GM12878 (cell line): ENCODE results near the gene FNDC8. TPM values are rescaled to one million over a fixed set of nuclear protein-coding genes. Genes with fewer than 3 reads are reported as not detected.

Source experiments
- ATAC-seq: fragments of 200-7000 bp; cut with Tn5 transposase; 3 replicates; pipeline ENCODE4 v1.9.1; 2020; ENCODE audit warnings: mild to moderate bottlenecking, moderate library complexity
- BruUV-seq: library from RNA; stranded (reverse); fragments of 400-500 nt; replicated peaks from 2 replicates; lab custom pipeline; 2021; lab: Mats Ljungman, UMichigan
- CTCF ChIA-PET: fragments of 300-600 bp; sonication (Branson Sonifier 250); formaldehyde crosslinking; extraction: SDS; loops from one replicate; lab custom pipeline; 2021; ENCODE audit warnings: inconsistent platforms; lab: Yijun Ruan, JAX
- POLR2A ChIA-PET: fragments of 350-600 bp; formaldehyde crosslinking; extraction: SDS; loops from one replicate; lab custom pipeline; 2021; ENCODE audit warnings: inconsistent platforms; lab: Charles Lee
- RAD21 ChIA-PET: fragments of 300-600 bp; sonication (Branson Sonifier 250); formaldehyde crosslinking; loops from one replicate; lab custom pipeline; 2023; ENCODE audit warnings: antibody characterized with exemption; ENCODE audit not compliant: unreplicated experiment; lab: Charles Lee
- SMC1A ChIA-PET: fragments of 300-600 bp; sonication (Branson Sonifier 250); formaldehyde crosslinking; loops from one replicate; lab custom pipeline; 2023; ENCODE audit not compliant: unreplicated experiment, uncharacterized antibody; lab: Charles Lee
- DNase-seq: peaks from one replicate; pipeline ENCODE4 v3.0.0-alpha.2; 2011; ENCODE audit warnings: low read depth, low spot score
- FAIRE-seq: peaks from 3 replicates; lab custom pipeline; 2011; peaks lifted over from hg19 to GRCh38; lab: Jason Lieb, UNC
- H2AFZ ChIP-seq: 2 replicates; pipeline ENCODE4 v1.6.0; 2011; ENCODE audit warnings: low read depth, low read length, control low read depth; ENCODE audit not compliant: control insufficient read depth
- H3K27ac ChIP-seq: 2 replicates; pipeline ENCODE4 v1.5.1; 2011; ENCODE audit warnings: control low read depth; ENCODE audit not compliant: control insufficient read depth, insufficient read depth
- H3K27me3 ChIP-seq, 2 experiments: replicated peaks in 1 of 2; 2 replicates each; pipeline versions ENCODE4 v1.6.0 to v1.6.1; 2011; ENCODE audit warnings: low read length in 1 of 2; ENCODE audit not compliant: control insufficient read depth in 2 of 2, insufficient read depth in 2 of 2
- H3K36me3 ChIP-seq, 2 experiments: 2 replicates each; pipeline ENCODE4 v1.5.1; 2011; ENCODE audit warnings: low read length in 1 of 2; ENCODE audit not compliant: control insufficient read depth in 2 of 2, insufficient read depth in 2 of 2
- H3K4me1 ChIP-seq: 2 replicates; pipeline ENCODE4 v1.6.1; 2011; ENCODE audit warnings: mild to moderate bottlenecking, low read length, moderate library complexity, mixed read lengths; ENCODE audit not compliant: control insufficient read depth, insufficient read depth
- H3K4me2 ChIP-seq: 2 replicates; pipeline ENCODE4 v1.6.0; 2011; ENCODE audit warnings: control low read depth; ENCODE audit not compliant: control insufficient read depth, insufficient read depth
- H3K4me3 ChIP-seq: fragments of 200-600 bp; sonication (generic); 2 replicates; pipeline ENCODE4 v1.5.1; 2016
- H3K79me2 ChIP-seq: 2 replicates; pipeline ENCODE4 v1.6.0; 2011; ENCODE audit warnings: low read length; ENCODE audit not compliant: control insufficient read depth, insufficient read depth
- H3K9ac ChIP-seq: 2 replicates; pipeline ENCODE4 v1.8.0; 2011; ENCODE audit warnings: low read length, control low read depth, mixed read lengths; ENCODE audit not compliant: control insufficient read depth, insufficient read depth
- H3K9me3 ChIP-seq: replicated peaks from 3 replicates; pipeline ENCODE4 v1.5.1; 2011; ENCODE audit warnings: mild to moderate bottlenecking, low read length; ENCODE audit not compliant: control insufficient read depth, insufficient read depth
- H4K20me1 ChIP-seq: 2 replicates; pipeline ENCODE4 v1.6.0; 2011; ENCODE audit not compliant: control insufficient read depth, insufficient read depth
- ATF7 ChIP-seq: fragments of 450-650 bp; IDR thresholded peaks from 2 replicates; pipeline ENCODE4 v1.6.1; 2016; ENCODE audit warnings: low read depth, mild to moderate bottlenecking
- BCL3 ChIP-seq: IDR thresholded peaks from 2 replicates; pipeline ENCODE4 v1.6.1; 2011; ENCODE audit warnings: borderline replicate concordance, low read depth, mild to moderate bottlenecking, moderate library complexity, low read length; ENCODE audit not compliant: insufficient read depth, poor library complexity, severe bottlenecking
- GATAD2B ChIP-seq: fragments of 450-650 bp; conservative IDR thresholded peaks from 2 replicates; pipeline ENCODE4 v1.6.1; 2017; ENCODE audit warnings: low read depth, mild to moderate bottlenecking, moderate library complexity
- IKZF2 ChIP-seq, 2 experiments: fragments of 450-650 bp; IDR thresholded peaks; 2 replicates each; pipeline ENCODE4 v1.6.1; 2017; ENCODE audit warnings: mild to moderate bottlenecking in 2 of 2, moderate library complexity in 2 of 2
- MAX ChIP-seq: IDR thresholded peaks from 2 replicates; pipeline ENCODE4 v1.6.1; 2012; ENCODE audit warnings: low read depth, low read length, improper control_type of control experiment
- MLLT1 ChIP-seq: fragments of 450-650 bp; IDR thresholded peaks from 2 replicates; pipeline ENCODE4 v1.6.1; 2016; ENCODE audit warnings: mild to moderate bottlenecking
- NFYB ChIP-seq: IDR thresholded peaks from 2 replicates; pipeline ENCODE4 v1.6.1; 2011; ENCODE audit warnings: low read depth, mild to moderate bottlenecking, low read length, improper control_type of control experiment, moderate library complexity; ENCODE audit not compliant: insufficient read depth
- PRDM15 ChIP-seq: fragments of 450-650 bp; formaldehyde crosslinking; IDR thresholded peaks from 2 replicates; pipeline ENCODE4 v1.4.0; 2020; ENCODE audit warnings: mild to moderate bottlenecking, moderate library complexity
- RELA ChIP-seq: fragments of 450-650 bp; IDR thresholded peaks from 2 replicates; pipeline ENCODE4 v1.8.0; 2014; ENCODE audit warnings: borderline replicate concordance; ENCODE audit not compliant: partially characterized antibody
- SP1 ChIP-seq: IDR thresholded peaks from one replicate; pipeline ENCODE4 v1.6.1; 2011; ENCODE audit warnings: low read depth, low read length
- WGBS: methylation state at CpG from one replicate; pipeline ENCODE4 v1.1.6; 2016; ENCODE audit warnings: low lambda C conversion rate; ENCODE audit not compliant: insufficient replicate concordance, insufficient coverage; ENCODE audit errors: missing lambda C conversion rate; 5-methylcytosine and 5-hydroxymethylcytosine counted together
- in situ Hi-C: fragments of 300-500 bp; cut with MboI; formaldehyde crosslinking; loops from 9 replicates; pipeline ENCODE4 v1.14.3; 2018; ENCODE audit warnings: mixed read lengths
- intact Hi-C: fragments of 100-400 bp; cut with micrococcal nuclease; formaldehyde crosslinking; loops from one replicate; pipeline ENCODE4 v1.14.2; 2022; ENCODE audit not compliant: unreplicated experiment
- polyA plus RNA-seq, 11 experiments: library from polyadenylated mRNA; depleted of rRNA in 4 of 11; unstranded in 6 of 11; stranded (reverse) in 5 of 11; fragments of >200 nt; fragmentation: Nextera tagmentation in 4 of 11; fragmentation: Illumina TruSeq in 1 of 11; extraction: Ambion mirVana in 4 of 11; extraction: Trizol in 1 of 11; gene quantifications; 1 replicate in 1 of 11; 2 replicates in 10 of 11; pipeline versions ENCODE4 v1.2.1 to v1.2.3, GENCODE V29; 2011 to 2016; ENCODE audit warnings: inconsistent platforms in 2 of 11, missing spikeins in 2 of 11, low read depth in 1 of 11
- total RNA-seq, 4 experiments: library from RNA; depleted of rRNA in 3 of 4; stranded (reverse); fragments of >200 nt in 3 of 4; fragmentation: Illumina TruSeq in 1 of 4; extraction: Trizol in 1 of 4; gene quantifications; 2 replicates each; pipeline versions ENCODE4 v1.2.1 to v1.2.3, GENCODE V29; 2013 to 2021

FNDC8 gene
- total and polyA plus RNA-seq, 10 of the 15 experiments (the other 5 are each of a cell fraction or from before 2014, with no cell fraction given) = 0.06 to 0.15 (median 0.11) TPM; not detected in 7

GRCh38 chr17:35080536-35080935 is 40.9 kb upstream of the FNDC8 start (continued):
- TF ChIP-seq GATAD2B = 0 out of 2 replicates have a peak, but pooled peaks have one; percentile 25
- peak; percentile 73; a peak in 3 of 4 replicates for TF ChIP-seq IKZF2 (IDR thresholded peaks at IDR 0.05)
- 0 out of 2 replicates have a peak, but pooled peaks have one; percentile 23 for TF ChIP-seq NFYB
- no peak for TF ChIP-seq PRDM15
- TF ChIP-seq SP1 = no peak
- TF ChIP-seq, all 136 proteins: peak for 29

GRCh38 chr17:35081638-35082037 is 39.8 kb upstream of the FNDC8 start:
- Histone ChIP-seq H3K27ac (peak overlapping the region; percentile 83), H3K79me2 (peaks cover 87% of the 10 kb centered on the region), H4K20me1 (no peaks in the 10 kb centered on the region), H3K27me3 (no peaks in the 10 kb centered on the region), H3K4me1 (peaks cover 33% of the 10 kb centered on the region), H3K4me3 (peak overlapping the region; percentile 31; the same call in 1 of the 2 replicates), H3K9me3 (no peaks in the 10 kb centered on the region), H3K9ac (peak overlapping the region; percentile 66; the same call in 1 of the 2 replicates), H3K4me2 (peak overlapping the region; percentile 73), H3K36me3 (no peaks in the 10 kb centered on the region; a peak in 1 of 4 replicates), H2AFZ (no peak overlapping the region)
- BruUV-seq = no TSS peak
- SMC1A ChIA-PET = interaction anchor here (0.9 to 14.7 kb wide), 11 partner anchors 8 to 99 kb away, joined by 3 to 534 read pairs (median 6); partner anchors contain the start of gene RFFL
- ATAC-seq = no peak
- POLR2A ChIA-PET = interaction anchor here (1.0 to 7.1 kb wide), 6 partner anchors 8 to 37 kb away, joined by 3 to 102 read pairs (median 9); partner anchors contain the start of gene RFFL
- intact Hi-C loops = no loop called here
- RAD21 ChIA-PET = interaction anchor here (1.5 to 17.8 kb wide), 5 partner anchors 14 to 456 kb away, joined by 4 to 452 read pairs (median 7); partner anchors contain the start of genes RFFL and SLFN12L
- WGBS = 48% methylated on average over 1 of the region's 1 CpG
- no peak for TF ChIP-seq ATF7
- TF ChIP-seq MAX = no peak
- no peak for TF ChIP-seq MLLT1
- TF ChIP-seq RELA = no peak
- no peak for TF ChIP-seq BCL3
- CTCF ChIA-PET = interaction anchor here (0.7 to 2.4 kb wide), 8 partner anchors 8 to 83 kb away, joined by 3 to 21 read pairs (median 5); partner anchors contain the start of gene RFFL
- in situ Hi-C loops = no loop called here
- no peak for FAIRE-seq
- DNase-seq = no peak
